GM12892 (cell line): ENCODE measurements around the gene FEV.

Experiments used
- DNase-seq: peaks from one replicate; pipeline ENCODE4 v3.0.0; 2011; ENCODE audit not compliant: insufficient read length
- FAIRE-seq: peaks from 2 replicates; lab custom pipeline; 2011; peaks lifted over from hg19 to GRCh38; lab: Jason Lieb, UNC
- POLR2A ChIP-seq: IDR thresholded peaks from 2 replicates; pipeline ENCODE4 v1.6.1; 2011; ENCODE audit warnings: low read depth, low read length, control low read depth
- POLR2AphosphoS5 ChIP-seq: IDR thresholded peaks from 2 replicates; pipeline ENCODE4 v1.6.1; 2011; ENCODE audit warnings: low read depth, low read length, control low read depth
- TAF1 ChIP-seq: IDR thresholded peaks from 2 replicates; pipeline ENCODE4 v1.6.1; 2011; ENCODE audit warnings: low read depth, mild to moderate bottlenecking, control low read depth, low read length, borderline replicate concordance

The FEV gene

GRCh38 chr2:219024059-219024458, 39.1 kb upstream of the FEV start:
- TF ChIP-seq POLR2A (no peak), POLR2AphosphoS5 (no peak), TAF1 (no peak)
- FAIRE-seq: no peak
- DNase-seq: no peak

- FAIRE-seq: no peak
- no peak for TF ChIP-seq POLR2AphosphoS5
- TF ChIP-seq TAF1: no peak
- no peak for TF ChIP-seq POLR2A
These were observed 38.1 kb upstream of the FEV start for GRCh38 chr2:219023045-219023605.

GRCh38 chr2:219022616-219023015, 37.6 kb upstream of the FEV start:
- DNase-seq (no peak), FAIRE-seq (no peak)
- TF ChIP-seq POLR2A (no peak), POLR2AphosphoS5 (no peak), TAF1 (no peak)

More at GRCh38 chr2:219023045-219023605, 38.1 kb upstream of the FEV start:
- DNase-seq: no peak

DNA sequence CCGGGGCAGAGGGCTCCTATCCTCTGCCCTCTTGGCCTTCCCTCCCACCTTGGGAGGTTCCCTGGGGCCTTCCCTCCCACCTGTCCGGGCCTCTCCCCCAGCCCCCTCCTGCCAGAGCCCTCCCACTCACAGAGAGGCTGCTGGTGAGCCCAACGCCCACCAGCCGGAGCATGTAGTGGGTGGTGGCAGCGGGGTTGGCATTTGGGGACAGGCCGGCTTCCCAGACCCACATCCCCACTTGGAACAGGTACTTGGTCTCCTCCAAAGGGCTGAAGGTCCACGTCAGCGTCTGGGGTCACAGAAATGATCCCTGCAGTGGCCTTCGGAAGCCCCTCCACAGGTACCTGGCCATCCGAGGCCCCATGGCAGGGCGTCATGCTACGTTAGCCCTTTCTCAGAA, 37.1 kb upstream of the FEV start:
- no peak for FAIRE-seq
- DNase-seq: no peak
- TF ChIP-seq POLR2AphosphoS5: no peak
- TF ChIP-seq POLR2A: no peak
- no peak for TF ChIP-seq TAF1

DNA sequence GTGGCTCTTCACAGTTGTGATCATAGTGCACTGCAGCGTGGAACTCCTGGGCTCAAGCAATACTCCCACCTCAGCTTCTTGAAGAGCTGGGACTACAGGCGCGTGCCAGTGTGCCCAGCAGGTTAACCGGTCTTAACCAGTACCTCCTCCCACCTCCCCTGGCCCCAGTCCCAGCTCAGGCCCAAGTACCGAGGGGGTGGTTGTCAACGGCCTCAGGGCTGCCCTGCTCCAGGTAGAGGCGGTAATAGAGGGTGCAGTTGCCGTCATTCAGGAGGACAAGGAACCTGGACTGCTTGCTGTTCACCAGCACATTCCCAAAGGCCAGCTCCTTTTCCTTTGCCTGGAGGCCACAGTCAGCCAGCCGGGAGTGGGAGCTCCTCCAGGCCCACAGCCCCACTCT, 36.6 kb upstream of the FEV start:
- no peak for FAIRE-seq
- no peak for DNase-seq
- no peak for TF ChIP-seq POLR2AphosphoS5

DNA sequence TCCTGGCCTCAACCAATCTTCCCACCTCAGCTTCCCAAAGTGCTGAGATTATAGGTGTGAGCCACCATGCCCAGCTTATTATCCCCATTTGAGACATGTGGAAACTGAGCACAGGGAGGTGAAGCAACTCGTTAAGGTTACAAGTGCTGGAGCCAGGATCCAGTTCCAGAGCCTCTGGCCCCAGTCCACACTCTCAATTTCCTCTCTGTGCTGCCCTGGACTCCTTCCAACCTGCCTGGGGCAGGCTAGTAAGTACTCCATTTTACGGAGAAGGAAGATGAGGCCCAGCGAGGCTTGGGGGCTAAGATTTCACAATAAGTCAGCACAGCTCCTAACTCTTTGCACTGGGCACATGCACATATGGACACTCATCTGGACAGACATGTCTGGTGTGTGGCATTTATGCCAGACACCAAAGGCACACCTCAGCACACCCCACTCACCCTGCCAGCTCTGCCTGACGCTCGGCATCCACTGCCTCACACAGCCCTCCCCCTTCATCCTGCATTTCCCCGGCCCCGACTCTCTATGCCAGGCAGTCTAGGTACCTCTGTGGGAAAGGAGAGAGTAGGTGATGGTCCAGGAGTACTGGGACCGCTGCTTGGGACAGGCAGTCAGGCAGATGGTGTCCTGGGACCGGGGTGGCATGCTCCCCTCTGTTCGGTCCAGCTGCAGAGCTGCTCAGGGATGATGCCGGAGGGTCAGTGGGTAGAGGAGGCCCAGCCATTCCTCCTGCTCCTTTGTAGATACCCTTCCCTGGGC, 35.8 kb upstream of the FEV start:
- DNase-seq (no peak), FAIRE-seq (no peak)

DNA sequence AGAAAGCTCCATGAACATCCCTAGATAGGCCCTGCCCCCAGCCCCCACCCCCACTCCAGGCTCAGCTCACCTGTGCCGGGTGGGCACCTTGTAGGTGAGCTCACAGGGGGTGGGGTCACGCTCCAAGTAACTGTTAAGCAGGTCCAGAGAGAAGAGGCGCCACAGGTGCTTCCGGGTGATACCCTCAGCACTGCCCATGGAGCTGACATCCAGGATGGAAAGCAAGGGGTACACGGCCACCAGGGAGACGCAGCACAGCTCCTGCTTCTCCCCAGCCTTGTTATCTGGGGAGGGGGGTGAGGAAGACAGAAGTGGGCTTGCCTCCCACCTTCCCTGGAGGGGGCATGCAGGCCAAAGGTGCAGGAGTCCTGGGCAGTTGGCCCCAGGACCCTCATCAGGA, 34.5 kb upstream of the FEV start:
- FAIRE-seq (no peak), DNase-seq (no peak)
- no peak for TF ChIP-seq POLR2AphosphoS5
- no peak for TF ChIP-seq TAF1
- TF ChIP-seq POLR2A: no peak

More for the DNA sequence above, 35.8 kb upstream of the FEV start:
- TF ChIP-seq TAF1: no peak

- DNase-seq (no peak), FAIRE-seq (no peak)
- TF ChIP-seq TAF1 (no peak), POLR2AphosphoS5 (no peak), POLR2A (no peak)
These were observed 33.7 kb upstream of the FEV start for GRCh38 chr2:219018726-219019125.

- no peak for TF ChIP-seq TAF1
- TF ChIP-seq POLR2A: no peak
- no peak for TF ChIP-seq POLR2AphosphoS5
- DNase-seq (no peak), FAIRE-seq (no peak)
These were observed 33.3 kb upstream of the FEV start for GRCh38 chr2:219018286-219018685.

- FAIRE-seq (no peak), DNase-seq (no peak)
- TF ChIP-seq POLR2A: no peak
- no peak for TF ChIP-seq POLR2AphosphoS5
- TF ChIP-seq TAF1: no peak
These were observed 32.4 kb upstream of the FEV start for GRCh38 chr2:219017201-219017931.

DNA sequence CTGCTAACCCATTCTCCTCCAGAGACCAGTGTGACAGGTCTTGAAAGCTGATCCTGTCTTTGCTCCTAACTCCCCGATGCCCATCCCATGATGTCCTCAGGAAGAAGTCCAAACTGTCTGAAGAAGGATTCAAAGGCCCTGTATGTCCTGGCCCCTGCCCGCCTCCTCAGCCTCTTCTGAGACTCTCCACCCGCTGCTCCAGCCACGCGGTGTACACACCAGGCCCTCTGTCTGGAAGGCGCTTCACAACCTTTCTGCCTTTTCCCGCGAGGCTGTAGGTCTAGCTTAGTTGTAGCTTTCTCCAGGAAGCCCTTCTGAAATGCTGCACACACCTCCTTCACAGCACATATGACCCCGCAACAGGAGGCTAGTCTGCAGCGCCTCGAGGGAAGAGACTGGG, 31.7 kb upstream of the FEV start:
- no peak for FAIRE-seq
- TF ChIP-seq POLR2A (no peak), TAF1 (no peak), POLR2AphosphoS5 (no peak)
- no peak for DNase-seq

GRCh38 chr2:219010873-219011272, 25.9 kb upstream of the FEV start:
- DNase-seq (no peak), FAIRE-seq (no peak)
- no peak for TF ChIP-seq POLR2A
- no peak for TF ChIP-seq TAF1
- no peak for TF ChIP-seq POLR2AphosphoS5
